Mesenteric fat pad (tissue), 1 donor: ENCODE measurements around the gene CXorf66. TPM values are rescaled to one million over a fixed set of nuclear protein-coding genes. Genes with fewer than 3 reads are reported as not detected.
"Not testable (repeated sequence)": the region's sequence is repeated elsewhere in the genome, so short reads cannot be mapped to it uniquely, and the experiment has no call there.

Experiments used
- DNase-seq: peaks from one replicate; pipeline ENCODE4 v3.0.0-alpha.2; 2020; ENCODE audit warnings: low spot score
- long read RNA-seq: library from polyadenylated mRNA; unstranded; transcript quantifications from one replicate; pipeline ENCODE4 v2.0.0, GENCODE V29; 2020
- total RNA-seq: library from RNA; stranded (reverse); fragmentation: NEBNext Ultra II Directional; extraction: Animal tissue kit (Norgen Biotek cat#: 25700); gene quantifications from one replicate; pipeline ENCODE4 v1.2.1, GENCODE V29; 2021
- donor health status: DM: yes; HTN: yes; CAD: no.

The CXorf66 gene
- total RNA-seq, result not detected
- long read RNA-seq, result 0 reads

- DNase-seq, result no peak
Measured at GRCh38 chrX:139965421-139965820, at the start of gene CXorf66. TSS of gene CXorf66 (minus strand) at chrX:139965521. CDS start at chrX:139965496, 25 bp downstream.

DNA sequence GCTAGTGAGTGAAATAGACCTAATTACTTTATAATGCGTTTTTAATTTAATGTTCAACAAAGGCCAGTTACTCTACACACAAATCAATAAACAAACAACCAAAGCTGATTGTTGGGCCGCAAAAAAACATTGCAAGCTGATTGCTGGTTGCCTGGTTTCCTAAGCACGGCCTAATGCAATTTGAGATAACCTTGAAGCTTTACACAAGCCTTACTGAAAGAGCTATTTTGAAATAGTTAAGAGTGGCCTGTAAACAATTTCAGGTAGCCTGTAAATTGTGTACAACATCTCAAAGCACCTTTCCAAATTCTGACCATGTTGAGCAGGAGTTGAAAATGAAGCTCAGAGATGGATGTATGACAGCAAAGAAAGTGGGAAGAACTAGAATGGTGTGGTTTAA is 17.5 kb upstream of the CXorf66 start:
- no peak for DNase-seq

DNA sequence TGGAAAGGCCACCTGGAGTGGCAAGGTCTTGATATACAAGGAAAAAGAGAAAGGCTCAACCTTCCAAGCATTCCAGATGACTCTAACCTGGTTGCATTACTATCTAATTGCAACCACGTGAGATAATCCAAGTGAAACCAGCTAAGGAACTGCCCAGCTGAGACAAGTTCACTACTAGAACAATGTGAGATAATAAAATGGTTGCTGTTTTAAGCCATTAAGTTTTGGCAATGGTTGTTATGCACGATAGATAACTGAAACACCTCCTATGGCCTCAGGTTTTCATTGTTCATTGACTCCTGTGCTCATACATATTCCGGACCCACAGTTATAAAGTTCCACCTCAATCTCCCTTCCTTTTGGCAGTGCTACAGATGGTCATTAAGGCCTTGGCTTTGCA is 9.2 kb upstream of the CXorf66 start:
- DNase-seq, result no peak

- DNase-seq, result no peak
Measured at GRCh38 chrX:139972629-139973624, 7.6 kb upstream of the CXorf66 start.

DNA sequence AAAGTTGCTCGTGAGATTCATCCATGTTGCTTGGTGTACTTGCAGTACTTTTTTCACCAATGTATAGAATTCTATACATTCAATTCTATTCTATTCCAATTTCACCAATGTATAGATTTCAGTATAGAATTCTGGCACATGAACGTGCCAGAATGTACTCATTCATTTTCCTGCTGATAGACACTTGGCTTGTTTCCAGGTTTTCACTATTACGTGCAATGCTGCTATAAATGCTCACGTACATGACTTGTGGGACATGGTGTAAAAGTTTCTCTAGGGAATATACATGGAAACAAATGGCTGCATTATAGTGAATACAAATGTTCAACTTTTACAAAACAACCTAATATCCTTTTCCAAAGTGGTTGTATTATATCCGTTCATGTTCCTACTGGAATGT is 6.8 kb upstream of the CXorf66 start:
- DNase-seq, result no peak

GRCh38 chrX:139971394-139971749 is 6.1 kb upstream of the CXorf66 start:
- no peak for DNase-seq

DNA sequence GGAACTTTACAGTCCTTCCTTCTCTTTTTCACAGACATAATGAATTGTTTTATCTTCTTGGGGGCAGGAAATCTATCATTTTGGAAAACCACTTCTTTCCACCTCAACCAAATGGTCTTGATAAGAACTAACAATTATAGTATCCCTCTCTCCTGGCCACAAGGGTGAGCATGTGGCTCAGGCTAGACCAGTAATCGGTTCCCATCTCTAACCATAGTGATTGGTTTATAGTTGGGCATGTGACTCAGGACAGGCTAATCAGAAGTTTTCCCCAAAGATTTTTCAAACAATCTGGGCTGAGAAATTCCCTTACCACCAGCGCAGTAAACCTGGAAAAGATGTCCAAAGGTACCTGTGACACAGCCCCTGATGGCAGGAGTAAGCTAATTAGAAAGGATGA is 4.0 kb upstream of the CXorf66 start:
- no peak for DNase-seq

DNA sequence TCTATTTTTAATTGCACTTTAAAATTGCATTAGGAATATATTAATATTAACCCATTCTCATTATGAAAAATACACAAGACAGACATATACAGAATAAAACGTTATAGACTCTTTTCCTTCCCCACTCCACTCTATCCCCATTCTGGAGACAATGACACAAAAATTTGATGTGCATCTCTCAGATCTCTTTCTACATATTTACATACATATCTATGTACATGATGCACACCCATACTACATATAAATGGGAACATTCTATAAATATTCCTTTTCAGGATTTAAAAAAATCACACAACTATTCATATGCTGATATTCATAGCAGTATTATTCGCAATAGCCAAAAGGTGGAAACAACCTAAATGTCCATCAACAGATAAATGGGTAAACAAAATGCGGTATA is 2.4 kb upstream of the CXorf66 start:
- DNase-seq, result no peak

DNA sequence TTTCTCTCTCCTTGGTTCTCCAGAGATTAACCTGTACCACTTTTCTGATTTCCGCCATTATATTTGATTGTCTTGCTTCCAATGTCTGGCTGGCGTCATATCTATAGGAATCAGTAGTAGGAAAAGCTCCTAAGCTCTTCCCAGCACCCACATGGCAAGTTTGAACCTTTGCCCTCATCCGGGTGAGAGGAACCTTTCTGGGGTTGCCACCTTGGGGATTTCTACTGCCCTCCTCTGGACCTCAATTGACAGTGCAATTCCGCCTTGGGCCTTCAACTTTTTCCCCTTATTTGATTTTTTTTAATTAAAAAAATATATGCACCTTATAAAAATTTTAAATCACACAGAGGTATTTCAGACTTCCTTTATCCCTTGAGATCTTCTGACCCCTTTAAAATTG is 2.0 kb upstream of the CXorf66 start:
- no peak for DNase-seq

DNA sequence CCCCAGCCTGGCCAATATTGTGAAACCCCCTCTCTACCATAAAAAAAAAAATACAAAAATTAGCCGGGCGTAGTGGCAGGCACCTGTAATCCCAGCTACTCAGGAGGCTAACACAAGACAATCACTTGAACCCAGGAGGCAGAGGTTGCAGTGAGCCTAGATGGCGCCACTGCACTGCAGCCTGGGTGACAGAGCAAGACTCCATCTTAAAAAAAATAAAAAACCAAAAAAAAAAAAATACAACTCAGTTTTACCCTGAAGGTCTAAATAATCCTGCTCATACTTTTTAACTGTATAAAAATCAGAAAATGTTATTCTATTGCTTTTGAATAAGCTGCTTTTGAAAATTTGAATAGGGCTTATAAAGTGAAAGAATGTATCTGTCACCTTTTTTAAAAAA is 838 bp upstream of the CXorf66 start:
- not testable (repeated sequence) for DNase-seq

GRCh38 chrX:139961091-139961490 is 4.2 kb downstream of the CXorf66 start:
- DNase-seq, result not testable (repeated sequence)

DNA sequence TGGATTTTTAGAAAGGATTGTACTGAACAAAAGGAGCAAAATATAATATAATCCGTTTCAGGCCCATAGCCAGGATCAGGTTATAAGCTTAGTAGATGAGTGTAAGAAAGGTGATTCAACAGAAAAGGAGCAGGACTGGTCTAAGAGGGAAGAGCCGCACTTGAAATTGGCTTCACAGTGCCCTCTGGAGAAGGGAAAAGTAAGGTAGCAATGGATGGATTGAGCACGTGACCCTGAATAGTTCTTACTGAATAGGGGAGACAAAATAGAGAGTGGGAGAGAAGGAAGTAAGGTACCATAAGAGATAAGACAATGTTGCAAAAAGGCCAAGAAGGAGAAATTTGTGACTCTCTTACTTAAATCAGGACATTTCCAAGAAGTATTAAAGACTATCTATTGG is 15.6 kb downstream of the CXorf66 start:
- DNase-seq, result no peak

DNA sequence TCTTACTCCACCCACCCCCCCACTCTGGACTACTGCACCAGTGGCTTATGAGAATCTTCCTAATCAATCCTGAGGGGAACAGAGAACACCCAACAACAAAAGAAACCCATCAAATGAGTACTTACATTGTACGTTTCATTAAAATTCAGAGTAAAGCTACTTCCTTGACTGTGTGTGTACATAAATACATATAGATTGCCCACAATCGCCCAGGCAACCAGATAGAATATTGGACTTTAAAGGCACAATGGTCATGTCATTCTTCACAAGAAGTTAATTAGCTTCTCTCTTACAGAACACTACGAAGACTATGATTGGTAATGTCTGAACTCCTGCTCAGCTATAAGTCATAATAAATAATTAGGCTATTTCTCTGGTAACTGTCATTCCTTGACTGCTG is 20.2 kb downstream of the CXorf66 start:
- DNase-seq, result no peak

DNA sequence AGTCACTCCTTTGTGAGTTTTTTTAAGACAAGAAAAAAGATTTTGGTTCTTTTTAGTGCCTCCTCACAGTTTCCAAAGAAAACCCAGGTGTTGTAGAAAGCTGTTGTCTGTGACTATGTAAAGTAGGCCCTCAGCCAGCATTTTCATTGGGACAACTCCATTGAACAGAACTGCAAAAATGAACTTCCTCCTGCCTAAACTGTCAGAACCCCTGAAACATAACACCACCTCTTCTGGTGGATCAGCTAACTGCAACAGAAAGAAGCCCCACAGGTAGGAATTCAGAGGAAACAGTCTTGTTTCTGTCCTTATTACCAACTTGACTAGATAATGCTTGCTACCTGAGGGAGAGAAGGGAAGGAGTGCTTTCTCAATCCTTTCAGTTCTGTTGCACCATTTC is 29.1 kb downstream of the CXorf66 start:
- DNase-seq, result no peak

- DNase-seq, result no peak
Measured at GRCh38 chrX:139933904-139934303, 31.4 kb downstream of the CXorf66 start.

DNA sequence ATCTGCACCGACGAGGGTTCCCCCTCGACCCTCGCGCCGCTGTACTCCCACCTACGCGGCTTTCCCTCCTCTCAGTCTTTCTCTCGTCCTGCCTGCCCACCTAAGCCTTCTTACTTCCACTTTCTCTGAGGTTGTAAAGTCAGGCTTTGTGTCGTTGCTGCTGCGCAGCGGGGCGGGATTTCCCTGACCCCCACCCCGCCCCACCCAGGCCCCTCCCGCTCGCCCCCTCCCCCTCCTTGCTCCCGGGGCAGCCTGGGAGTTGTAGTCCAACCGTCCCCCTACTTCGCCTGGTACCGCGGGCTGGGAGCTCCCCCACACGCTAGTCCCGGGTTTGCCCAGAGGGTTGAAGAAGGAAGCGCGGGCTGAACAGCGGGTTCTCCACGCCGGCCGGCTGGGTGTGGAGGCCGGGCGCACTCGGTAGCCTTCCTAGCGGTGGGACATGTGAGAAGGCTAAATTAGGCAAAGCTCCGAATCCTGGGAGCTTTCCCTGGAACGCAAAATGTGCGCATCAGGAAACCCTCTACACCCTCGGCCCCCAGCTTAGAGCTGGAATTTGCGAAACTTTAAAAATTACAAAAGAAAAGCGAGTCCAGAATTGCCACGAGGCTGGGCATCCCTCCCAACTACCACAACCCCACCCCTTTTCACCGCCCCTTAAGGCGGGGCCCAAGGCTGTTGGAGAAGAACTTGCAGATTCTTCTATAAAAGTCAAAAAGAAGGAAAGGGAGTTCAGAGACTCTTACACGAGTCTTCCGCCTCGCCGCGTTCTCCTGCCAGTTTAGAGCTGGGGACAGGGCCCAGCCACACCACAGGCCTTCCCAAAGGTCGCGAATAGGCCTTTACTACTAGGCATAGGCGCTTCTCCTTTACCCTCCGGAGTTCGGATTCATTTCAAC is 32.2 kb downstream of the CXorf66 start, which contains the start of gene ATP11C:
Gene ATP11C, minus strand, starts transcription at position 153 of the 896 bp plus-strand sequence. CDS start 1,011 bp downstream, outside the sequence.
- peak; percentile 91 for DNase-seq

DNA sequence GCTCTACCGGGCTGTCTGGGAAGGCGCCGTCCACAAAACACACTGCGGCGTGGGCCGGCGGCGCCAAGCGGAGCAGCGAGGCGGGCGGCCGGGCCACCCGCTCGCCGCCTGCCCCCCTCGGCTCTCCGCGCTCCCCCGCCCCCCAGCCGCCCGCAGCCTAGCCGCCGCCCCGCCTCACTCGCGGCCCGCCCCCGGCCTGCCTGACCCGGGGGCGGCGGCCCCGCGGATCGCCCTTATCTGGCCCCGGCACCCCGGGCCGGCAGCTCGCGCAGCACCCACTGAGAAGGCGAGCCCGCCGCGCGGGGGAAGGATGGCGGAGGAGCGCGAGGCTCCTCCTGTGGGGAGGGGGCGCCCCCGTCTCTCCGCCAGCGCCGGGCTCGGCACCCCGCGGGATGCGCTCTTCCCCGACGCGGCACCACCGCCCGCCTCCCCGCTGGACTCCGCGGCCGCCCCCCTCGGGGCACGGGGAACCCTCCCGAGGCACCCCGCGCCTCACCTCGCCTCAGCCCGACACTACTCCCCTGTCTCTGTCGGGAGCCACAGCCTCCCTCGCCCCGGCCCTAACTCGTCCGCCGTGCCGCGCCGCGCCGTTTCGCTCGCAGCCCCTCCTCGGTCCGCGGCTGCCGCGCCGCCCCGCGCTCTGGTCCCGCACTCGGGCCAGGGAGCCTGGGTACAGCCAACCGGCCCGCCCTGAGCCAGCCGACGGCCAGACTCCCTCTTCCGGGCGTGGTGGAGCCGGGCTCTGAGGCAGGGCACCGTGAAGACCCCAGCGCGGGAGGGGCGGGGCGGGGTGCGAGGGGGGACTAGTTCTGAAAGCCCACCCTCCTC is 33.0 kb downstream of the CXorf66 start:
- DNase-seq, result no peak

DNA sequence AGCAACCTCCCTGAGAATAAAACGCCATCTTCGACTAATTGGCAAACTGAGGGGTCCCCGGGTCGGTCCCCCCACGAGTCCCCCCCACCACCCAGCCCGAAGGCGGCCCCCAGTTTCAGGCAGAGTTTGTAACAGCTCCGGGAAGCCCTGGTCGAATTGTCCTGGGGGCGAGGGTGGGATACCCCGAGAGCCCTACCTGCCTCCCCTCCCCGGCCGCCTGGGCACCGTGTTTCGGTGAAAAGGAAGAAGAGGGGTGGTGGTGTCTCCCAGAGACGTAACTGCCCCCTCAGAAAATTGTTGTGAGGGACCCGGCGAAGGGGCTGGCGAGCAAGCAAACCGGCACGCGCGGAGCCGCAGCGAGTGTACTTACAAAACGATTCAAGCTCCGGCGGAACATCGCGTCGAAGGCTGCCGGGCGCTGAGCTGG is 33.7 kb downstream of the CXorf66 start:
- DNase-seq, result no peak

DNA sequence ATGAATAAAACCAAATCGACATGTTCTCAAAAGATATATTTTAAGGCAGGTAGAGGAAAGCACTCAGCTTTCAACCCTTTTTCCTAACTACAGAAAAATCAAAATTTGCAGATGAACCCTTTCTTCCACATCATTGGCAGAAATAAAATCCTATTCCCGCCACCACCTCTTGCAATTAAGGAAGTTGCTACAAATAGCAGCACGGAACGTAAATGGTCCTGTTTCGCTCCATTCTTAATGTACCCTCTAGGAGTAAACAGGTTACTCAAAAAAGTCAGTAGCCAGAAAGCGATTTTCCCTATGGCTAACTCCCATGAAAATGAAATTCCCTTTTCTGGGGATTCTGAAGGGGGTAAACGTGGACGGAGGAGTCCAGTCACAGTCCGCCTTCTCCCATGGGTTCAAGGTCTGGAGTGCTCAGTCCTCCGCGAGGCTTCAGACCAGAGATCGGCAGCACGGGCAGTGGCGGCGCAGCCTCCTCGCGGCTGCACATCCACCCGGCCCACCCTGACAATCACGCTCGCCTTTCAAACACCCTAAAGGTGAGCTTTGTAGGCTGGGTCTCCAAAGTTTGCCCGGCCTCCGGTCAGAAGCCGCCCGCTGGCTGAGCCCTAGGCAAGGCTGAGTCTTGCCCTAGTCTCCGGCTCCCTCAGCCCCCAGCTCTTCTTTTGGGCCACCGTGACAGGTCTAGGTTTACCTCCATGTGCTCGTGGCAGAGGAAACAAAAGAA is 34.2 kb downstream of the CXorf66 start:
- no peak for DNase-seq

- no peak for DNase-seq
Measured at GRCh38 chrX:139930401-139930800, 34.9 kb downstream of the CXorf66 start.
